Measurements from ENCODE around the gene ANKRD37.

ANKRD37 gene

DNA sequence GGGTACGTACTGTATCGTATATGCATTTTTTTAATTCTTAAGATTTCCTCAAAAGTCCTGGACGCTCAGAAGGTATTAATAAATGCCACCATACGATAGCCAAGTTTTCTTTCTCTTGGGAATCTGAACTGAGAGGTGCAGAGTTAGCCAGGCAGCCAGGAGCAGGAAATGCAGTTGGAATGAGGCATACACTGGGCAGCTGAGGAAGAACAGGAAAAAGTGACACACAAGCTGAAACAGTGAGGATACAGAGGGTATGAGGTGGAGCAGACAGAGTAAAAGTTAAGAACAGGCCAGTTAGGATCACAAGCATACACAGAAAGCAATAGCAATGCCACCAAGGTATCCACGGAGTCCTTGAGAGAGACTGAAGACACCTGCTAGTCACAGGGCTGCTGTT lies 15.8 kb downstream of the ANKRD37 start:
- DNase-seq (ENCODE audit: low read depth in 2 of 3, low spot score in 1 of 3) = no peak

DNA sequence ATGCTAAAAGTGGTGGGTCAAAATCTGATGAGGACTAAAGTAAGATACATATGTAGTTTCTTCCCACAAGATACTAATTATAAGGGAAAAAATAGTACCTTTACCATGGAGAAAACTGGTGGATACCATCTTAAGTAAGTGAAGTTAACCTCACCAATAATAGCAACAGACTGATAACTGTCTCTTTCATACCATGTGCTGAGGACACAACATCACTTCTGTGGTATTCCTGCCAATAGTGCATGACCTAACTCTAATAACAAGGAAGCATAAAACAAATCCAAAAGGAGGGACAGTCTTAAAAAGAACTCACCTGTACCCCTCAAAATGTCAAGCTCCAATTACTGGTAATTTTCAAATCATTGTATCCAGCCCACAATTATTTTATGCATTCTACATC lies 20.3 kb downstream of the ANKRD37 start:
- DNase-seq (ENCODE audit: low read depth in 2 of 3, low spot score in 1 of 3) = no peak

DNA sequence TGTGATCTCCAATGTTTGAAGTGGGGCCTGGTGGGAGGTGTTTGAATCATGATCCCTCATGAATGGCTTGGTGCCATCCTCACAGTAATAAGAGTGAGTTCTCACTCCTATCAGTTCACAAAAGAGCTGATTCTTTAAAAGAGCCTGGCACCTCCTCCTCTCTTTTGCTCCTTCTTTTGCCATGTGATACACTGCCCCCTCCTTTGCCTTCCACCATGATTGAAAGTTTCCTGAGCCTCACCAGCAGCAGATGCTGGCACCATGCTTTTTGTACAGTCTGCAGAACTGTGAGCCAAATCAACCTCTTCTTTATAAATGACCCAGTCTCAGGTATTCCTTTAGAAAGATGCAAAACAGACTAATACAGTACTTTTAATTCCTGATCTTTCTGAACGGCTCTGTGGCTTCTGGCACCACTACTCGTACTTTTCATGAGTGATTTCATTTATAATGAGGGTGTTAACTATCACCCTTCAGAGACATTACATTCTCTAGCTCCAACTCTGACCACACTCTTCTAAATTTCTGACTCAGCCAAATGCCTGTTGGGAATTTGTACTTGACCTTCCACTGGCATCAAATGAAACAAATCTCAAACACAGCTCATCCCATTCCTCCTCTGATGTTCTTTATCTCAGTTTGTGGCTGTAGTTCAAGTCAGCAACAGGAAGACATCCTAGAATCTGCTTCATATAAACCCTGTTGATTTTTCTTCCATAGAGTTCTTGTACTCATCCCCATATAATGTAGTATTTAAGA lies 24.9 kb downstream of the ANKRD37 start:
- DNase-seq (ENCODE audit: low read depth in 2 of 3, low spot score in 1 of 3) = no peak

DNA sequence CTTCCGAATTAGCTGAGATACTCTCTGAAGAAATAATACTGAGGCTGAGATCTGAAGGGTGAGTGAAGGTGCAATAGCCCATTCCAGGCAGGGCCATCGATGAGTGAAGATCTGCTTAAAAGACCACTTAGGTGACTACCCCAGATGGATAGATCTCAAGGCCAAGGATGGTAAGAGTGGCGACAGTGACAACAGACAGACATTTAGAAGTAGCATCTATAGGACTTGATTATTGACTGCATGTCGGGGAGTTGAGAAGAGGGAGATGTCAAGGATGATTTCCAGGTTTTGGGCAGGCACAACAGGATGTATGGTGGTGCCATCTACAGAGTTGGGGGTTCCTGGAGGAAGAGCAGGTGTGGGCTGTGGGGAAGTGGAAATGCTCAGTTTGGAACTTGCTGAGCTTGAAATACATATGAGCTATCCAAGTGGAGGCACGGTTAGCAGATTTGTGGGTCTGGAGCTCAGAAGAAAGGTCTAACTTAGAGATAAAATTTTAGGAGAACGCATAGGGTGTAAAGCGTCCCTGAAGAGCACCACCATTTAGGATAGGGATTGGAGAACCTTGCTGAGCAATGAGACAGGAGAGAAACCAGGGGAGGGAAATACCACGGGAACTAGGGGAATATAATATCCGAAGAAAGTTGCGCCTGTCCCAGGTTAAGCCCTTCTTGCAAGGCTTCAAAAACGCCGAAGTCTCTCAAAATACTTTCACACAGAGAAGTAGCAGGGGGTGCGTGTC lies 28.4 kb downstream of the ANKRD37 start:
- no peak for DNase-seq (ENCODE audit: low read depth in 2 of 3, low spot score in 1 of 3)

DNA sequence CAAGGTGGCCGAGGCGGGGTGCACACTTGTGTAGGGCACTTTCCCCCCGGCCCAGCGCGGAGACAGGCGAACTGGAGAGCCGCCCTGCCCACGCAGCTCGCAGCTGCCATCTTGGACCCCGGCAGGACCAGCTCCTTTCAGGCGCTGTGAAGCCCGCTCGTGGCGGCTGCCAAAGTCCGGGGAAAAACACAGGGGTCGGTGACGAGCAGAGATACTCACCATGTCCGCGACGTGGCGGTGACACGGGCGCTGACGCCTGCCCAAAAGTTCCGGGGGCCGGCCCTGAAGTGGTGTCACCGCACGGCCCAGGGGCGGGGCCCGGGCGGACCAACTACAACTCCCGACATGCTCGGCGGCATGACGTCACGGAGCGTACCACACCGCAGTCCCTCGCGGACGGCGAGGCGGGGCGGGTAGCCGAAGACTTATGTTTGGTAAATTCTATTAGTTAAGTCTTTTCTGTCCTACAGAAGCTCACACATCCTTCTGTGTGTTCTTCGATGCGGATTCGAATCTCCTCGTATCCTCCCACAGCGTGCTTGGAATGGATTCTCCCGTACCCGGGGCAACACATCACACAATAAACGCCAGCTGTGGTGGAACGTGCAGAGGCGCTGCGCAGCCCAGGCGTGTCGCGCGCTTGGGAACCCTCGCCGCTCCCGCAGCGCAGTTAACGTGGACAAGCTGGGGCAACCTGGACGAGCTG lies 29.2 kb downstream of the ANKRD37 start, which contains the start of gene UFSP2:
Gene UFSP2 (minus strand): TSS at position 318 of the 706 bp plus-strand sequence. CDS start 96 bp downstream, at position 222.
- DNase-seq (ENCODE audit: low read depth in 2 of 3, low spot score in 1 of 3) = peak; percentile 72 to 84 (median 76)

DNA sequence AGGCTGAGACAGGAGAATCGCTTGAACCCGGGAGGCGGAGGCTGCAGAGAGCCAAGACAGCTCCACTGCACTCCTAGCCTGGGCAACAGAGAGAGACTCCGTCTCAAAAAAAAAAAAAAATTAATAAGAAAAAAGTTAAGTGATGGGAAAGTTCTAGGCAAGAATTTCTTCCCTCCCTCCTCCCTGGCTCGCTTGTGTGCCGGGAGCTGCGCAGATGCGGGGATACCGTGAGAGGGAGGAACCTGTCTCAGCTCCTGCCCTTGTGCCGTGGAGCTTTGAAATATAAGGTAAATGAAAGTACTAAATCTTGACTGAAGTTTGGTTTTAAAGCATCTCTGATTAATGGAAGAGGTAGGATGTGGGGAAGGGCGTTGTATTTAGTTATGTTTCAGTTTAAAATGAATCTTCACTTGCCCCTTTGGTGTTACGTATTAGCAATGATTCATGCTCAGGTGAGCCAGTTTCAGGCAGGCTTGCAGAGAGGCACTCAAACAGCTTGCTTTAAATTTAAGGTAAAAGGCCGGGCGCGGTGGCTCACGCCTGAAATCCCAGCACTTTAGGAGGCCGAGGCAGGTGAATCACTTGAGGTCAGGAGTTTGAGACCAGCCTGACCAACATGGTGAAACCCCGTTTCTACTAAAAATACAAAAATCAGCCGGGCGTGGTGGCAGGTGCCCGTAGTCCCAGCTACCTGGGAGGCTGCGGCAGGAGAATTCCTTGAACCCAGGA lies 30.5 kb downstream of the ANKRD37 start:
- DNase-seq (ENCODE audit: low read depth in 2 of 3, low spot score in 1 of 3) = no peak

DNA sequence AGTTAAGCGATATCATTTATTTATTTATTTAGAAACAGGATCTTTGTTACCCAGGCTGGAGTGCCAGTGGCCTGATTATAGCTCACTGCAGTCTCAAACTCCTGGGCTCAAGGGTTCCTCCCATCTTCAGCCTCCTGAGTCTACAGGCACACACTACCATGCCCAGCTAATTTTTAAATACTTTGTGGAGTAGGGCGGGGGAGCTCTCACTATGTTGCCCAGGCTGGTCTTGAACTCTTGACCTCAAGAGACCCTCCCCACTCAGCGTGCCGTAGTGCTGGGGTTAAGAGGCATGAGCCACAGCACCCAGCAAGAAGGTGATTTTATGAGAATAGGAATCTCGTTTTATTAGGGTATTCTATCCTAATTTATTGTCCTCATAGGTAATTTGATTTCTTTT lies 33.0 kb downstream of the ANKRD37 start:
- DNase-seq (ENCODE audit: low read depth in 2 of 3, low spot score in 1 of 3) = no peak

DNA sequence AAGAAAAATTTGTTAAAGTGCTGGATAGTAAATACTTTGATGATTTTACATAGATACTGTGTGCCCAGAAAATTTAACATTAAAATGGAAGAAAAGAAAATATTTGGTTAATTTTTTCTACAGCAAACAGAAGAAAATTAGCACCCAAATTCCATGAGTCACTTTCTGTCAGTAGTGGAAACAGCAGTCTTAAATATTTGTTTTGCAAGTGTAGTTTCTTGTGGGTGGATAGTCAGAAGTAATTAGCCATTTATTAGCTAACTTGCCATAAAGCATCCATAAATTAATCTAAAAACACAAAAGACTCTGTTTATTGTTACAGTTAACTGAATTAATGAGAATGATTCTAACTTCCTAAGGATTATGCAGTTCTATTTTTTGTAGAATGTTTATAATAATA lies 38.8 kb downstream of the ANKRD37 start:
- no peak for DNase-seq (ENCODE audit: low read depth in 2 of 3, low spot score in 1 of 3)

DNA sequence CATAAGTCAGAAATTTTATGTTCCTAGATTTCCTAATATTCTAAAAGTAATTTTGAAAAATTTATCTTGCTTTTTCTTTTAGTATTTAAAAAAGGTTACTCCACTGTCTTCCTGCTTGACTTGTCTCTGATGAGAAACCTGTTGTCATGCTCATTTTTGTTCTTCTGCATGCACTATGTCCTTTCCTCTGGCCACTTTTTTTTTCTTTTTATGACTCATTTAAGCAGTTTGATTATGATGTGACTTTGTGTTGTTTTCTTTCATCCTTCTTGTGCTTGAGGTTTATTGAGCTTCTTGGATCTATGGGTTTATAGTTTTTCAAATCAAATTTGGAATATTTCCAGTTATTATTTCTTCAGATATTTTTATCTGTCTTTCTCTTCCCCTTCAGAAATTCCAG lies 41.2 kb downstream of the ANKRD37 start:
- DNase-seq (ENCODE audit: low read depth in 2 of 3, low spot score in 1 of 3) = no peak

DNA sequence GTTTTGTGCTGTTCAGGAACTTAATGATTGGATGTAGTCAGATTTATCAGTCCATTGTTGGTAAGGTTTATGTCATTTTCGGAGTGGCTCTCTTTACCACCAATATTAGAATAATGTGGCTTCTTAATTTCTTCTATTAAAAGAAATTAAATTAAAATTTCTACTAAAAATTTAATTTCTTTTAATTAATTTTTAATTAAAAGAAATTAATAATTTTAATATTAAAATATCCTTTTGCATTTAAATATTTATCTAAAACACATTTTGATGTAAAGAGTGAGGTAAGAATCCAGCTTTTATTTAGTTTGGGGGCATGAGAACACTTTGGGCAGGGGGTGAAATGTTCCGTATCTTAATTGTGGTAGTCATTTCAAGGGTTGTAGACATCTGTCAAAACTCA lies 44.8 kb downstream of the ANKRD37 start:
- no peak for DNase-seq (ENCODE audit: low read depth in 2 of 3, low spot score in 1 of 3)

DNA sequence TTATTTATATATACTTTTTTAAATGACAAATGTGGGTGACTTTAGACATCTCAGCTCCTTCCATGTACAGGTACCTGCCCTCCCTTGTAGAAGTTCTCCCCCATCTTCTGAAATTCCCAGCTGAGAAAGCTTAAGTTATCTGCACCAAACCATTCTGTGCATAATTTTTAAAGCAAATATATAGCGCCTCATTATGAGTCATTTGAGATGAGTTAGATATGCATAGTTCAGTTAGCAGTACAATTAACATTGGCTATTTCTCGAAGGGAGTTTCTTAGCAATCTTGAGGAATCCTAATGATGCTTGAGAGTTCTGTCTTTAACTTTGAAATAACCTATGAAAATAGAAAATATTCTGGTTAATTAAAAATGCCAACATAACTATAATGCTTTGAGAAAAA lies 48.6 kb downstream of the ANKRD37 start:
- DNase-seq (ENCODE audit: low read depth in 2 of 3, low spot score in 1 of 3) = no peak

Data from stimulated activated CD4-positive, alpha-beta T cell treated with anti-CD3 and anti-CD28 coated beads, Interleukin-12 subunit alpha, Interleukin-12 subunit beta, amount 100 ng/mL, for 48 hours (primary cell).